HG03060 (cell line): ENCODE measurements around the gene ITIH2.
"Not testable (repeated sequence)": the region's sequence is repeated elsewhere in the genome, so short reads cannot be mapped to it uniquely, and the experiment has no call there.

Experiments
- ATAC-seq: cut with Tn5 transposase; IDR thresholded peaks from one replicate; pipeline ENCODE4 v1.9.1; 2021; ENCODE audit warnings: low read depth, moderate number of reproducible peaks; ENCODE audit not compliant: unreplicated experiment

ITIH2 gene

GRCh38 chr10:7703140-7703539 is at the start of gene ITIH2:
TSS of gene ITIH2 (plus strand) at chr10:7703316. CDS start at chr10:7703435, 119 bp downstream.
- ATAC-seq: no peak

DNA sequence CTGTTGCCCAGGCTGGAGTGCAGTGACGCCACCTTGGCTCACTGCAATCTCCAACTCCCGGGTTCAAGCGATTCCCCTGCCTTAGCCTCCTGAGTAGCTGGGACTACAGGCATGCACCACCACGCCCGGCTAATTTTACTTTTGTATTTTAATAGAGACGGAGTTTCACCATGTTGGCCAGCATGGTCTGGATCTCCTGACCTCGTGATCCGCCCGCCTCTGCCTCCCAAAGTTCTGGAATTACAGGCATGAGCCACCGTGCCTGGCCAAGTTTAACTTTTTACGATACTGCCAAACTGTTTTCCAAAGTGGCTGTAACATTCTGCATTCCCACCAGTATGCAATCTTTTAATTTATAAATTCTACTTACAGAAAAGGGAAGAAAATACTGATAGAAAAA is 46.0 kb upstream of the ITIH2 start:
- ATAC-seq: not testable (repeated sequence)

GRCh38 chr10:7657552-7657951 is 45.6 kb upstream of the ITIH2 start:
- ATAC-seq: no peak

- ATAC-seq: no peak
Measured at GRCh38 chr10:7659560-7659959, 43.6 kb upstream of the ITIH2 start.

DNA sequence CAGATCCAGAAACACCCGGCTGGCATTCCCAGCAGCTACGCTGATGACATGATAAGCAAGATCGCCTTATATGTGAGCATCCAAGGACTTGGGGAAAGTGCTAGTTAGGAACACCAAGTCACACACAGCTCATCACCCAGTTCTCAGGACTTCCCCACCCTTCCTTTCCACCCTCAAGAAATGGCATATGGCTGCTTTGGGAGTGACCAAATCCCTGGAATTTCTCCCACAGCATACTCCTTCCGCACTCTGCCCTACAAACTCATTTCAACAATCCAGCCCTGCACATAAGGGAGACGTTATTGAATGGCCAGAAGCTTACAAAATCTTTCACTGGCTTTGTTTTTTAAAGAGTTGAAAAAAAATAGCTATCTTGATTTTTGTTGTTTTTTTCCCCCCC is 40.6 kb upstream of the ITIH2 start:
- ATAC-seq: no peak

GRCh38 chr10:7664707-7665106 is 38.4 kb upstream of the ITIH2 start:
- no peak for ATAC-seq

GRCh38 chr10:7665767-7666166 is 37.3 kb upstream of the ITIH2 start:
- no peak for ATAC-seq

GRCh38 chr10:7666253-7667023 is 36.7 kb upstream of the ITIH2 start, which contains the start of gene ITIH5:
TSS of gene ITIH5 (minus strand) at chr10:7666966. CDS start at chr10:7666892, 74 bp downstream.
- ATAC-seq: no peak

- ATAC-seq: no peak
Measured at GRCh38 chr10:7667262-7668141, 35.6 kb upstream of the ITIH2 start.

GRCh38 chr10:7670157-7670556 is 33.0 kb upstream of the ITIH2 start:
- no peak for ATAC-seq

GRCh38 chr10:7672341-7673134 is 30.6 kb upstream of the ITIH2 start:
- ATAC-seq: no peak

DNA sequence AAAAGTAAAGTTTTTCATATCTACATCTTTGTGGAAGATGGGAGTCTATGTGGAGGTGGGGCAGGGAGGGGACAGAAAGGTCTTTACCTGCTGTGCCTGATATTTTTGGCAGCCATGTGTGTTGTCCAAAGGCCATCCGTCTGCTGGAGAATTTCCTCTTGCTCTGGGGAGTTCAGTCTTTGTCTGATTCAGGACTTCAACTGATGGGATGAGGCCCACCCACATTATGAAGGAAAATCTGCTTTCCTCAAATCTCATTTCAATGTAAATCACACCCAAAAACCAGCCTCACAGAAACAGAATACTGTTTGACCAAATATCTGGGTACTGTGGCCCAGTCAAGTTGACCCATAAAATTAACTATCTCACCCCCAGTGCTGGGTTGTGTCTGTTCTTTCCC is 23.9 kb upstream of the ITIH2 start:
- no peak for ATAC-seq

- not testable (repeated sequence) for ATAC-seq
Measured at GRCh38 chr10:7680078-7680477, 23.0 kb upstream of the ITIH2 start.

DNA sequence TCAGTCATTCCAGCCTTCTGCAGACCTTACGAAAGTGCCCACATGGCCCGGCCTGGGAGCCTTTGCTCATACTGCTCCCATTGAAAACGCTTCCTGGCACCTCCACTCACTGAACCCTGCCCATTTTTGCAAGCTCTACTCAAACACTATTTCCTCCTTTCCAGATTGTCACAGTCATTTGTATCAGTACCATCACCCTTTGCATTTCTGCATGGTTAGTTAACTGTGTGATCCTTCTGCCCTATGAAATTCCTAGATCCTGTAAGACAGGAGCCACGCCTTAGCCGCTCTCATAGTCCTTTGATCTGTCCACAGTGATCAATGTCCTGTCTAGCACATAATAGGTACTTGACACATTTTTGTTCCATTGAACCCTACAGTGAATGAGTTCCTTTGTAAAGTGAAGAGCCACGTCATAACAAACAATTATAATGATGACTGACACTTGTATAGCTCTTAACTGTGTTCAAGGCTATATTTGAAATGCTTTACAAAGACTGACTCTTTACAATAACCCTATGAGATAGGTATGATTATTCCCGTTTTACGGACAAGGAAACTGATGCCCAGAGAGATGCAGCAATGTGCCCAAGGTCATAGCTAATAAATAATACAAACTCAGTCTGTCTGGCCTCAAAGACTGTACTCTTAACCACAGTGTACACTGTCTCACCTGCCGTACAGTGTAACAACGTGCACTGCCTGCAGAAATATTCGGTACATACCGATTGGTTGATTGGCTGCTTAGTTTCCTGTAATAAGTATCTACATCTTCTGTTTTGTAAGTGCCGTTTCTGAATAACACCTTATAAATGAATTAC is 16.6 kb upstream of the ITIH2 start:
- ATAC-seq: no peak

- peak; percentile 89 for ATAC-seq
Measured at GRCh38 chr10:7687228-7687907, 15.7 kb upstream of the ITIH2 start.

GRCh38 chr10:7689591-7689990 is 13.5 kb upstream of the ITIH2 start:
- ATAC-seq: no peak

GRCh38 chr10:7690885-7691597 is 12.1 kb upstream of the ITIH2 start:
- ATAC-seq: not testable (repeated sequence)

DNA sequence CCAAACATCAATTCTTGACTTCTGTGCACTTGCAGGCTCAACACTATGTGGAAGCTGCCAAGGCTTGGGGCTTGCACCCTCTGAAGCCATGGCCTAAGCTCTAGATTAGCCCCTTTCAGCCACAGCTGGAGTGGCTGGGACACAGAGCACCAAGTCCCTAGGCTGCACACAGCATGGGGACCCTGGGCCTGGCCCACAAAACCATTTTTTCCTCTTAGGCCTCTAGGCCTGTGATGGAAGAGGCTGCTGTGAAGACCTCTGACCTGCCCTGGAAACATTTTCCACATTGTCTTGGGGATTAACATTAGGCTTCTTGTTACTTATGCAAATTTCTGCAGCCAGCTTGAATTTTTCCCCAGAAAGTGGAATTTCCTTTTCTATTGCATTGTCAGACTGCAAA is 10.7 kb upstream of the ITIH2 start:
- not testable (repeated sequence) for ATAC-seq

GRCh38 chr10:7693194-7693593 is 9.9 kb upstream of the ITIH2 start:
- ATAC-seq: not testable (repeated sequence)
